Measurements from ENCODE around the gene PEX26.
"Not testable (repeated sequence)": the region's sequence is repeated elsewhere in the genome, so short reads cannot be mapped to it uniquely, and the experiment has no call there.

PEX26 gene

GRCh38 chr22:18077639-18078328 is at the start of gene PEX26:
Gene PEX26, plus strand, starts transcription at chr22:18077990. Its CDS starts 387 bp downstream, at chr22:18078377.
- DNase-seq, result peak; percentile 94

GRCh38 chr22:18028817-18029527 is 48.8 kb upstream of the PEX26 start:
- no peak for DNase-seq

- no peak for DNase-seq
These were observed 48.0 kb upstream of the PEX26 start for GRCh38 chr22:18029686-18030267.

DNA sequence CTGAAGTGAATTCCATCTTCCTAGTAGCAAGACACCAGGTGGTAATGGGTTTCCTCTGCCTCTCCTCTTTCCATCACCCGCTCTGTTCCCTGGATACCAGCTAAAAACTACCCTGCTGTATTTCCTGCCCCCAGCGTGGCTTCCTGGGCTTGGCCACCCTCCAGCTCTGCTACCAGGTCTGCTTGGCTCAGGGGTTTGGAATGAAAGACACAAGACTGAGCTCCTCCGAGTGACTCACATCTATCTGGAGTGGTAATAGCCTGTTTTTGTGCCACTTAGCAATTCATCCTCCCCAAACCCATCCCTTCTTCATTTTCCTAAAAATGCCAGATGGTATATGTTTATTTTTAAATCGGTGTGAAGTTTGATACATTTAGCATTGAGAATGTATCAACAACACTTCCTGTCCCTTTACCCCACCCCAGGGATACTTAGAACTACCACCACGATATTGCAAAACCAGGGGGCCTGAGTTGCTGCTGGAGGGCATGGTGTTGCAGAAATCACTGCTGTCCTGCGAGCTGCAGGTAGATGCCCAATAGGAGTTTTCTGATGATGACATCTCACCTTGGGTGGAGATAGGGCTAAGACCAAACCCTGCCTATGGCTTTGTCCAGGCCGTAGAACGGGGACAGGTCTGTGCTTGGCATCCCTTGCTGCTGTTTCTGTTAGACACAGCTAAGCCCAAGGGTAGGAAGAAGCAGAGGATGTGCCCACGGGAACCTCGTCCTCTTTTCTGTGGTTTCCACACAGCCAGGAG is 45.9 kb upstream of the PEX26 start:
- DNase-seq, result no peak

DNA sequence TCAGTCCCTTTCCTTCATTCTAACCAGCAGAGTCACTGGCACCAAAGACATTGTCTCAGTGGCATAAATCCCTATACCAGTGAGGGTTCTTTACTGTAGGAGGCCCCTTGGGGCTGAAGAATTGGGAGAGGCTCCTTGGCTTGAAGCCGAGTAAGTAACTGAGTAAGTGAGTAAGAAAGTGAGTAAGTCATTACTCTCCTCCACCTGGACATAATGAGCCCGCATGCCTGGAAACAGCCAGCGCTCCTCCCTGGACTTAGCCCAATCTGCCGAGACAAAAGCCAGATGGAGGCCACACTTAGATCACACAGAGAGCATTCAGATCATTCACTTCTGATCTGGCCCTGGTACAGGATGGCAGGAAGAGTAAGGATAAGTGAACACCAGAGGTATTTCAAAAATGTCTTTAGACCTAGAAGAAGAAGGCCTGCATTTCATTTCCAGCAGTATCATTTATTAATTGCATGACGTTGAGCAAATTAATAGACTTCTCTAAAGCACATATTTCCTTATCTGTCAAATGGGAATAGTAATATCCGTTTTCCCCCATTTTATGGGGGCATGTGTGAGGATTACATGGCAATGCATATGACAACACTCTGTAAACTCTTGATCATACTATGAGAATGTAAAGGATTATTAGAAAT is 45.2 kb upstream of the PEX26 start:
- DNase-seq, result no peak

GRCh38 chr22:18033204-18033998 is 44.4 kb upstream of the PEX26 start:
- no peak for DNase-seq

GRCh38 chr22:18034076-18034475 is 43.7 kb upstream of the PEX26 start:
- no peak for DNase-seq

DNA sequence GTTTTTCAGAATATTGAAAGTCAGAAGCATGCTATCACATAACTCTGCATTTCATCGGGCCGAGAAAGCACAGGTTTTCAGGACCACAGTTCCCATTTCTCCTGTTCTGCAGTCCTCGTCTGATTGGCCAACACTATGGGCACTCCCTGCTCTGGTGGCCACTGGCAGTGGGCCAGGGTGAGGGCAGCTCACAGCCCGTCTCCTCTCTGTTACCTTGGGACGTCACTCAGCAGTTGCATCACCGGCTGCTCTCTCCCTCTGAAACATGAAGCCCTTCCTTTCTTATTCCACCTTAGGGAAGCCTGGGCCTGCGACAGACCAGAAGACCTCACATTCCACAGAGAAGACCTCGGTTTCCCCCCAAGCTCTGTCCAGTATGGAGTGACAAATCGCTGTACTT is 42.0 kb upstream of the PEX26 start:
- DNase-seq, result no peak

GRCh38 chr22:18040898-18041297 is 36.9 kb upstream of the PEX26 start:
- not testable (repeated sequence) for DNase-seq

- no peak for DNase-seq
These were observed 35.1 kb upstream of the PEX26 start for GRCh38 chr22:18042685-18043084.

DNA sequence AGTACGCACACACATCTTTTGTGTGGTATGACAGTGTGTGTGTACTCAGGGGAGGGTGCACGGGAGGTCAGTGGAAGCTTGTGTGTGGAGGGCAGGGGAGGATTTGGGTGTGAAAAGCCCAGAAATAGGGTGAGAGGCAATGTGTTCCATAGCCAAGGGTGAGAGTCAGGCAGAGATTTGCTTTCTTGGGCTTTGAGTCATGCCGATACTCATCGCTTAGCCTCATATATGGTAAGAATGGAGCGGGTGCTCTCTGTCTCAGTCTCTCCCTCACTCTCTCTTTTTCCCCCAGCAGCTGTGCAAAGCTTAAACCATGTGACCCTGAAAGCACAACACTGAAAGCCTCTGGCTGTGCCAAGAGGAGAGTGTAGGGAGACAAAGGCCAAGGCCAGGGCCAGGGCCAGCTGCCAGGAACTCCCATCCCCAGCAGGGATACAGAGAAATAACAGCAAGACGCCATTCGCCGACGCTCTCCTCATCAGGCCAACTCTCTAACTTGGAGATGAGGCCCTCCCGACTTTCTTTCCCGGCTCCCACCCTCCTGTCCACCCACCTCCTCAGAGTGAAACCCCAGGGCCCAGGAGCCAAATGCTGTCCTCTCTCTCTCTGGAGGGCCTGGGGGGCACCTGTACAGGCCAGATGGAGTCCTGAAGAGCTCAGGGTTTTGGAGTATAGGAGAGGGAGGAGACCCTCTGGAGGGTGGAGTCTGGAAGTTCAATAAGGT is 33.1 kb upstream of the PEX26 start:
- no peak for DNase-seq

GRCh38 chr22:18045794-18046193 is 32.0 kb upstream of the PEX26 start:
- DNase-seq, result no peak

- no peak for DNase-seq
These were observed 29.7 kb upstream of the PEX26 start for GRCh38 chr22:18048041-18048440.

GRCh38 chr22:18048441-18048898 is 29.3 kb upstream of the PEX26 start:
- no peak for DNase-seq

DNA sequence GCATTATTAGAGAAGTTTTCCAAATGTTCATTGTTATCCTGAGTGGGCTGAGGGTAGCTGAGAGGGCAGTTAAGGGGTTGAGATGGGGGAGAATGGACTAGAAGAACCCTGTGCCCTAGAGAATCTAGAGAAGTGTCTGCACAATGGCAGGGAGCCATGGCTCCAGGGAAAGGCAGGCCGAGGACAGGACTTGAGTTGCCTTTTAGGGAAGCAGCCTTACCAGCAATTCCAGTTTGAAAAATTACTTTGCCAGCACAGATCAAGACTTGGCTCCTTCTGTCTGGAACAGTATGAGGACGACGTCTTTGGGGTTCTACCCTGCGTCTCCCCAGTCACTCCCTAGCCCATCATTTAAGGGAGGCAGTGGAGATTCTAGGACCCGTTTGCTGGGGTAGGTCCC is 27.7 kb upstream of the PEX26 start:
- no peak for DNase-seq

- not testable (repeated sequence) for DNase-seq
These were observed 26.7 kb upstream of the PEX26 start for GRCh38 chr22:18051113-18051512.

DNA sequence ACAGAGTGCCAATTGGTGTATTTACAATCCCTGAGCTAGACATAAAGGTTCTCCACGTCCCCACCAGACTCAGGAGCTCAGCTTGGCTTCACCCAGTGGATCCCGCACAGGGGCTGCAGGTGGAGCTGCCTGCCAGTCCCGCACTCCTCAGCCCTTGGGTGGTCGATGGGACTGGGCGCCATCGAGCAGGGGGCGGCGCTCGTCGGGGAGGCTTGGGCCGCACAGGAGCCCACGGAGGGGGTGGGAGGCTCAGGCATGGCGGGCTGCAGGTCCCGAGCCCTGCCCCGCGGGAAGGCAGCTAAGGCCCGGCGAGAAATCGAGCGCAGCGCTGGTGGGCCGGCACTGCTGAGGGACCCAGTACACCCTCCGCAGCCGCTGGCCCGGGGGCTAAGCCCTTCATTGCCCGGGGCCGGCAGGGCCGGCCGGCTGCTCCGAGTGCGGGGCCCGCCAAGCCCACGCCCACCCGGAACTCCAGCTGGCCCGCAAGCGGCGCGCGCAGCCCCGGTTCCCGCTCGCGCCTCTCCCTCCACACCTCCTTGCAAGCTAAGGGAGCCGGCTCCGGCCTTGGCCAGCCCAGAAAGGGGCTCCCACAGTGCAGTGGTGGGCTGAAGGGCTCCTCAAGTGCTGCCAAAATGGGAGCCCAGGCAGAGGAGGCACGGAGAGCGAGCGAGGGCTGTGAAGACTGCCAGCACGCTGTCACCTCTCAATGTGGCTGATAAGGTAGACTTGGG is 24.4 kb upstream of the PEX26 start:
- not testable (repeated sequence) for DNase-seq

DNA sequence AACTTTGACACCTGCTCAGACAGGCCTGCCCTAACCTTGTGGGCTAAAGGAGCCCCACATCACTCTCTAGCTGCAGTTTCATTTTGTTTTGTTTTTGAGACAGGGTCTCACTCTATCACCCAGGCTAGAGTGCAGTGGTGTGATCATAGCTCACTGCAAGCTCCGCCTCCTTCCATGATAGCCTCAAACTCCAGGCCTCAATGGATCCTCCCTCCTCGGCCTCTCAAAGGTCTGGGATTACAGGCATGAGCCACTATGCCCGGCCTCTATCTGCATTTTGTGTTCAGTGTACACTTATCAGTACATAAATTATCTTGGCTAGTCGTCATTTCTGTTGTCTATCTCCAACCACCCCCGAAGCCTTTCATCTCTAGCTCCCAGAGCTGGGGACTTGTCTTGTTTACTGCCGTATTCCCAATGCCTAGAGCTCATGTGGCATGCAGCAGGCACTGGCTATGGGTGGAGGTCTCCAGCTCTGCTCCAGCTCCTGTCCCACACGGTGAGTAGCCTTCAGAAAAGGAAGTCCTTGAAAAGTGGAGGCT is 22.1 kb upstream of the PEX26 start:
- DNase-seq, result no peak

GRCh38 chr22:18056161-18056666 is 21.6 kb upstream of the PEX26 start:
- no peak for DNase-seq

All from activated CD8-positive, alpha-beta memory T cell treated with anti-CD3 and anti-CD28 coated beads, Interleukin-2, amount 50 U/mL, for 48 hours (primary cell).